A172 (cell line): ENCODE measurements around the gene UCHL5. TPM values are rescaled to one million over a fixed set of nuclear protein-coding genes. Genes with fewer than 3 reads are reported as not detected.
"Not testable (repeated sequence)": the region's sequence is repeated elsewhere in the genome, so short reads cannot be mapped to it uniquely, and the experiment has no call there.

ENCODE experiments used
- DNase-seq: peaks from one replicate; pipeline ENCODE4 v3.0.0-alpha.2; 2015; ENCODE audit warnings: low spot score
- total RNA-seq: library from RNA; depleted of rRNA; stranded (reverse); fragments of >200 nt; shearing (Covaris generic); gene quantifications from 2 replicates; pipeline ENCODE4 v1.2.3, GENCODE V29; 2014

UCHL5 gene
- total RNA-seq, 1 experiment from 2014 or later, result 53.8 TPM

DNA sequence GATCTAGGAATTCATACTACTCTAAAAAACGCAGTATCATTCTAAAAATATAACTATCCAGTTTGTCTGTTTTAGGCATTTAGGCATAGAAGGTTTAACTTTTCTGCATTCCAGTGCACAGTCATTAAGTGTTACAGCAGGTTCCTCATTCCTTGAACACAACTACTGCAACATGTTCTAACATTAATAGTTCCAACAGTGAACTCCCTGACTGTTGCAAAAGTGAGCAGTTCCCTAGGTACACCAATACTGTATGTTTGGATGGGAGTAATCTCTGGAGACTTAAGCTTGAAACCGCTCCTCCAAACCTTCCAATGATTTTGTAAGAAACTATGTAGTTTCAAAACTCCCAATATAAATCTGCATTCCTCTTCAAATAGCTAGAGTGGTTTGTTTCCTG lies 46.2 kb downstream of the UCHL5 start:
- no peak for DNase-seq

DNA sequence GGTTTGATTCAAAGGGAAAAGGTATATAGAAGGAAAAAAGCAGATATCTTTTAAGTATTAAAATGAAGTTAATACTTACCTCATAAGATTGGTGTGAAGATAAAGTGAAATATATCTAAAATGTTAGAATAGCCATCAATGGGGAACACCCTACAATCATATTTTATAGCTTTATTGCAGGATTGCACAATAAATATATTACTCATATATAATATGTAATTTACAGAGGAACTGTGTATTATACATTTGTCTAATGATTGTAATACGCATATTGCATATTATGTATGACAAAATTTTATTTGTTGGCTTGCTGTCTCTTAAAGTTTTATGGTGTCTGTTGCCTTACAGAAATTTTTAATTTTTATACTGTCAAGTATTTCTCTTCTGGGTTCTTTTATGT lies 47.8 kb downstream of the UCHL5 start:
- no peak for DNase-seq

DNA sequence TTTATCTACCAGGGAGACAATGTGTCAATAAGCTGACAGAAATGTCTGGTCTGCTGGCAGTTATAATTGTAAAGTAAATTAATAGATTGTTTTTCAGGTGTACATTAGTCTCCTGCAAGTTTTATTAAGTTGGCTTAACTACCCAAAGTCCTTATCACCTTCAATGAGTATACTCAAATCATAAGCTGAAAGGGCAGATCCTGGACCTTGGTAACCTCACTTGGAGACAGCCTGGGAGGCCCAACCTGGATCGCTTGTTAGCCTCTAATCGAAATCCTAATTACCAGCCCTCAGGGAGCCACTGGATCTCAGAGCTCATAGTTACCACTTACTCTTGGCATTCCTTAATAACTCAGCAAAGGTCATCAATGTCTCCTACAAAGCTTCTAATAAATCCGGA lies 49.7 kb downstream of the UCHL5 start:
- DNase-seq, result no peak

GRCh38 chr1:193005785-193006184 lies 53.4 kb downstream of the UCHL5 start:
- no peak for DNase-seq

DNA sequence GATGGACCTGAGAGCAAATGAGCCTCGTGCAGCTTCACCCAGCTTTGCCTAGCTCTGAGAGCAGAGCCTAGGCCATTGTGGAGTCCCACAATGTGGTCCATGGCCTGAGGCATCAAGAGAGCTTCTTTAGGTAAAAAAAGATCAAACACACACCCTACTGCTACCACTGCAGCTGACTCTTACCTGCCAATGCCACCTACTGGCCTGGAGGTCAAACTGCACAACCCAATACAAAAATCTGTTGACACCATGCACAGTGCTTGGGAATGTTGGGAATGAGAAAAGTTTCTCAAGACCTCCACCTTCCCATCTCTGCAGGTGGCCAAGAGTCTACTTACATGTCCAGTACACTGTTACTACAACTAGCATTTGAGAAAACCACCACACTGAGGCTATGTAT lies 60.6 kb downstream of the UCHL5 start:
- no peak for DNase-seq

- DNase-seq, result no peak
These were observed 65.0 kb downstream of the UCHL5 start for GRCh38 chr1:192994141-192994540.

- DNase-seq, result no peak
These were observed 65.6 kb downstream of the UCHL5 start for GRCh38 chr1:192993426-192994085.

DNA sequence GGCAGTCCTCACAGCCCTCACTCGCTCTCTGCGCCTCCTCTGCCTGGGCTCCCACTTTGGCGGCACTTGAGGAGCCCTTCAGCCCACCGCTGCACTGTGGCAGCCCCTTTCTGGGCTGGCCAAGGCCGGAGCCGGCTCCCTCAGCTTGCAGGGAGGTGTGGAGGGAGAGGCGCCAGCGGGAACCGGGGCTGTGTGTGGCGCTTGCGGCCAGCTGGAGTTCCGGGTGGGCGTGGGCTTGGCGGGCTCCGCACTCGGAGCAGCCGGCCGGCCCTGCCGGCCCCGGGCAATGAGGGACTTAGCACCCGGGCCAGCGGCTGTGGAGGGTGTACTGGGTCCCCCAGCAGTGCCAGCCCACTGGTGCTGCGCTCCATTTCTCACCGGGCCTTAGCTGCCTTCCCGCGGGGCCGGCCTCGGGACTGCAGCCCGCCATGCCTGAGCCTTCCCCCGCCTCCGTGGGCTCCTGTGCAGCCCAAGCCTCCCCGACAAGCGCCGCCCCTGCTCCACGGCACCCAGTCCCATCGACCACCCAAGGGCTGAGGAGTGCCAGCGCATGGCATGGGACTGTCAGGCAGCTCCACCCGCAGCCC lies 72.3 kb downstream of the UCHL5 start:
- DNase-seq, result not testable (repeated sequence)

DNA sequence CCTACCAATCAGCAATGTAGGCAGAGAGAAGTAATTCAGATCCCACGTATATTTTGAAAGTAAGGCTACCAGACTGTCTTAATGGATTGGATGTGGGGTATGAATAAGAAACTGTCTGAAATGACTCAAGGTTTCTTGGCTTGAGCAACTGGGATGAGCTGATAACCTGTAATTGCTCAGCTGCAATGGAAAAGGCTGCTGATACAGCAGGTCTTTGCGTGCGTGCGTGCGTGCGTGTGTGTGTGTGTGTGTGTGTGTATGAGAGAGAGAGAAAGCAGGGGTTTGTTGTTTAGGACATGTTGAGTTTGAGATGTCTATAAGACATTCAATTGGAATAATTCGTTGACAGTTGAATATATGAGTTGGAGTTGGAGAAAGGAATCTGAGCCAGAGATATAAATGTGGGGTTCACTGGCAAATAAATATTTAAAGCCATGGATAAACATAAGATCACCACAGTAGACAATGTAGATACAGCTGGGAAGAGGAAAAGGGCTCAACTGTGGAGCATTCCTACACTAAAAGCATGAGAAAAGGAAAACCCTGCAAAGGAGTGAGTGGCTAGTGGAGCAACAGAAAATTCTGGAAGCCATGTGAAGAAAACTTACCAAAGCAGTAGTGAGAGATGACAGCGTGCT lies 72.9 kb downstream of the UCHL5 start:
- DNase-seq, result no peak

DNA sequence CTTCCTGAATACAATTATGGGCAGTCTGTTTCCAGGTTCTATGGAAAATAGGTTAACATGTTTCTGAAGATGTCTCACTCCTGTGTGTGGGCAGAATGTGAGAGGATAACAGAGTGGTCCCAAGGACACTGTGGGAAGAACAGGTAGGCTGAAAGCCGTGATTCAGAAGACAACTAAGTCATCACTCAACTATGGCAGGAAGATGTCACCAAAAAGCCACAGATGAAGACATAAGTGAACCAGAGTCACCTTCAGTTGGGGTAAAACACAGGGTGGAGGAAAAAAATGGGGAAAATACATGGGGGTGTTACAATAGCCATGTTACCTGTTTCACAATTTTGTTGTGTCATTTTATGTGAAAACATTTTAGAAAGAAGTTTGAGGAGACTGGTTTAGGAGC lies 75.1 kb downstream of the UCHL5 start:
- DNase-seq, result no peak

GRCh38 chr1:192983349-192983980 lies 75.7 kb downstream of the UCHL5 start:
- no peak for DNase-seq

DNA sequence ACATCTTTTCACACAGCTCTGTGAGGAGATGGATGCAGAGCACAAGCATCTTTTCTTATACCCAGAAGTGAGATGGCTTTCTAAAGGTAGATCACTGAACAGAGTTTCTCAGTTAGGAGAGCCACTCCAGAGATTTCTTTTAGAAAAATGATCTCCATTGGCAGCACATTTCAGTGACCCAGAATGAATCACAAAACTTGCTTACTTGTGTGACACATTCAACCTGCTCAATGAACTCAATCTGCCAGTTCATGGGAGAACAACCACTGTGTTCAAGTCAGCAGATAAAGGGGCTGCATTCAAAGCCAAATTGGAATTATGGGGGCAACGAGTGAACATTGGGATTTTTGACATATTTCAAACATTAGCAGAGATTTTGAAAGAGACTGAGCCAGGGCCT lies 78.3 kb downstream of the UCHL5 start:
- DNase-seq, result no peak

GRCh38 chr1:192980334-192980733 lies 78.8 kb downstream of the UCHL5 start:
- not testable (repeated sequence) for DNase-seq

DNA sequence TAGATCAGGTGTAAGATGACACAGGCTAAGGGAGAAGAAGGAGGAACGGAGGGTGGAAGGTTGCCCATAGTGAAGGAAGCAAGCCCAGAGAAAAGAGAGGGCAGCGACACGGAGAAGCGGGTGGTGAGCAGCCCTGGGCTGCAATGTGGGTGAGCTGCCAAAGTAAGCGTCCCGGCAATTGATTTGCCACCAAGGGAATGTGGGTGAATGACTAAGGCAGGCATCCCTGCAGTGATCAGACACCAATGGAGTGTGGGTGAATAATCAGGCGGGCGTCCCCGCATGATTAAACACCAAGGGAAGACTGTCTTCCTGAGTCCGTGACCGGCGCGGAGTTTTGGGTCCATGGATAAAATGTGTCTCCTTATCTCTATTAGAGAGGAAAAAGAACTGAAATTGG lies 79.6 kb downstream of the UCHL5 start:
- DNase-seq, result no peak

GRCh38 chr1:192978195-192978710 lies 80.9 kb downstream of the UCHL5 start:
- no peak for DNase-seq

- DNase-seq, result no peak
These were observed 82.0 kb downstream of the UCHL5 start for GRCh38 chr1:192977089-192977706.

DNA sequence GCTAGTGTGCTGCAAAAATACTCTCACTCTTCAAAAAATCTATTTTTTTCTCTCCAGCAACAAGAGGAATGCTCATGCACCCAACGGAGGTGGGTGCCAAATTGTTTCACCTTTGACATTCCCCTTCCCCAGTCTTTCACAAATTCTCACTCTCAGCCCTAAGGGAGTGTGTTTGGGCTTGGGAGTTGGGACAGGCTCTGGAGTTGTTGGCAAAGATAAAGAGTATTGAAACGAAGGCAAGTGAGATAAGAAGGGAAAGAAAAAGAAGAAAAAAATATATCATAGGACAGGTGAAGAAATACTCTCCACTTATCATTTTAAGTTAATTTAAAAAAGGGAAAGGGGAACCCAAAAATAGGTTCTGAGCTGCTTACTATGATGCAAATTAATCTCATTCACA lies 82.6 kb downstream of the UCHL5 start:
- no peak for DNase-seq

GRCh38 chr1:192974701-192975100 lies 84.5 kb downstream of the UCHL5 start:
- no peak for DNase-seq

DNA sequence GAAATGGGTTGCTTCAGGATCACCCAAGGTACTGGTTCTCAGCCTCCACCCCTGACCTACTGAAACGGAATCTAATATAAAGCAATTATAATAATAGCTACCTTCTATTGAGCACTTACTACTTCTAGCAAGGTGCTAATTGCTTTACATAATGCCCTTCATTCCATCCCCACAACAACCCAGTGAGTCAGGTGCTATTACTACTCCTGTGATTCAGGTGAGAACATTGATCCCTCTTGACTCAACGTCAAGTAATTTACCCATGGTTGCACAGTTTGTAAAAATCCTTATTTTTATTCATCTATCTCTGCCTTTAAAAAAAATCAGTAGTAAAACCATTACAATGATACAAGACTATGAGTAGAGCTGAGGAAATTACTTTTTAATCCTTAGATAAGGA lies 85.2 kb downstream of the UCHL5 start:
- DNase-seq, result no peak

DNA sequence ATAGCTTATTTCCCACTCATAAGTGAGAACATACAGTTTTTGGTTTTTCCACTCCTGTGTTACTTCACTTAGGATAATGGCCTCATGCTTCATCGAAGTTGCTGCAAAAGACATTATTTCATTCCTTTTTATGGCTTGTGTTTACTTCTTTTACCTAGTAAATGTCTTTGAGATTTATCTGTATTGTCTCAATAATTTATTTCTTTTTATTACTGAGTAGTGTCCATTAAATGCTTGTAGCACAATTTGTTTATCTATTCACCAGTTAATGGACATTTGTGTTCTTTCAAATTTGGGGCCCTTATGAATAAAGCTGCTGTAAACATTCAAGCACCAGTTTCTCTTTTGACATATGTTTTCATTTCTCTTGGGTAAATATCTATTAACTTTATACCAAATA lies 86.0 kb downstream of the UCHL5 start:
- DNase-seq, result no peak

DNA sequence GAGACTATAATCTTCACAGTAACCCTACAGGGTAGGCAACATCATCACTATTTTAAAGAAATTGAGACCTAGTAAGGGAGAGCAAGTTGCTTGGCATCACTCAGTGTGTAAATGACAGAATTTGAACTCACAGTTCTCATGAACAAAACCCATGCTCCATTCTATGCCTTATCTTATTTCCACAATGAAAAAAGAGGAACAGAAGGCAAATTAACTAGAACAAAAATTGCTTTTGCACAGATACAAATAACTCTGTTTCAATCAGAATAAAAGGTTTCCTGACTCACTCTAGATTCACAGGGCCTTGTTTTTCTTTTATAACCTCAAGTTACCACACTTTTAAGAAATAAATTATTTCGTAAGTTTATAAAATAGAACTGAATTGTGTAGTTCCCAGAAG lies 90.1 kb downstream of the UCHL5 start:
- DNase-seq, result no peak

DNA sequence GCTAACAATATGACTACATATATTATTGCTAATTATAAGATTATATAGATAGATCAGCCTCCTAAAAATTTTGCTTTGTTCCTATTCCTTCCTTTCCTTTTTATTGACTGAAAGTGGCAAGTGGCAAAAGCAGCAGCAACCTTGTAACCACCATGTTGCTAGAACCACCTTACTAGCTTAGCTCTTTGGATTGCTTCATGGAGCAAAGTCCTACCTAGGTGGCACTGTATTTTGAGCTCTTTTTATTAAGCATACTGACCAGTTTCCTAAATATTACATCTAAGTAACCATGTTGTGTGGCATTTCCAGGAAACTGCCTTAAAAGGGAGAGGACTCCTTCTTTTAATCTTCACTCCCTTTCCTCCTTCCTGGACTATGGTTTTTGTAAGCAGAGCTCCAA lies 90.8 kb downstream of the UCHL5 start:
- DNase-seq, result no peak
